CD4-positive, alpha-beta T cell treated with Interleukin-4 for 4 hours (primary cell): ENCODE measurements around the gene SNED1.
"Not testable (repeated sequence)": the region's sequence is repeated elsewhere in the genome, so short reads cannot be mapped to it uniquely, and the experiment has no call there.

Experiments
- DNase-seq: peaks from one replicate; pipeline ENCODE4 v3.0.0-alpha.2; 2020

SNED1 gene

DNA sequence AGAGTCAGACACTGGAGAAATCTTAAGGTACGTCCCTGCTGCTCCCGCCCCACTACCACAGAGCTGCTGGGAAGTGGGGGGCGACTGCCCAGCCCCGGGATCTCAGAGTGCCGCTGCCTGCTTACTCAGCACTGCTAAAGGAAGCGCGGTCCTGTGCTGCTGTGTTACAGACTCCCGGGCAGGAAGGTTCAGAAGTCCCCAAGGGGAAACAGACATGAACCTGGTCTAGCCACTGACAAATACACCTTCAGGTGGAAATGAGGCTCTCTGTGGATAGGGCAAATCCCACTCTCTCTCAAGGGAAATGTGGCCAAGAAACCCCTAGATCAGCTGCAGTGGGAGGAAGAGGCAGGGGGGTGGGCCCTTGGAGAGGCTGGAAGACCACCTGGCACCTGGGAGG lies 90.0 kb downstream of the SNED1 start:
- no peak for DNase-seq

DNA sequence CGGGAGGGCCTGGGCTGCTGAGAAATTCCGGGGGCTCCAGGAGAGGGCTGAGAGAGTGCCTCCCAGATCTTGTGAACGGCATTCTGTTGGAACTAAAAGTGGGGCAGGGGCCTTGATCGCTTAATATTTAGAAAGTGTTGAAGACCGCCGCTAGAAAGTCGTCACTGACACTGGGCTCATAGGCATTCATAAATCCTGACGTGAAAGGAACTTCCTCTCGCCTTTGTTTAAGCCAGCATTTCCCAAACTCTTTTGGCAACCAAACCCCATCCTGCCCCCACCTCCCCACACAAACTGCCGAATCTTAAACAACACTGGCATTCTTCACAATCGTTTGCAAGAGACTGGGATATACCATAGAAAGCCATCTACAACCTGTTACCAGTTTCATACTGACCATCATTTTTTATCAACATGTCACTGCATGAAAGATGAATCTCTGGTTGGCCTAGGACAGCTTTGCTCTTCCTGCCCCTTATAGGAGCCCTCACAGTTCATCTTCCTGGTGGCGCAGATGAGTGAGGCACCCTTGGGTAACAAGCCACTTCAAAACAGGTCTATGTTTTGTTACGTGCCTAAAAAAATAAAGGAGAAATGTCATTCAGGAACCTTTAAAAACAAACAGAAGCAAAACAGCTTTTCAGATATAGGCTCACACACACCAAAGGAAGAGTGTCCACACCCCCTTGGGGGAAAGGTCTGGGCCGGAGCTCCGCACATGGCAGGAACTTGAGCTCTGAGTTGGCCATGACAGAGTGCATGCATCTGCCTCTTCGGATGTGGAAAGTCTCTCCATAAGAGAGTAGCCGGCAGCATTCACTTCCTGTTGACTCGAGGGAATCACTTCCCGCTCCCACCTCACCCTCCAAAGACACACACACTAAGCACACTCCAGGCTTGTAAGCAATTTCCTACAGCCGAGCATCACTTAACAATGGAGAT lies 90.6 kb downstream of the SNED1 start:
- no peak for DNase-seq

DNA sequence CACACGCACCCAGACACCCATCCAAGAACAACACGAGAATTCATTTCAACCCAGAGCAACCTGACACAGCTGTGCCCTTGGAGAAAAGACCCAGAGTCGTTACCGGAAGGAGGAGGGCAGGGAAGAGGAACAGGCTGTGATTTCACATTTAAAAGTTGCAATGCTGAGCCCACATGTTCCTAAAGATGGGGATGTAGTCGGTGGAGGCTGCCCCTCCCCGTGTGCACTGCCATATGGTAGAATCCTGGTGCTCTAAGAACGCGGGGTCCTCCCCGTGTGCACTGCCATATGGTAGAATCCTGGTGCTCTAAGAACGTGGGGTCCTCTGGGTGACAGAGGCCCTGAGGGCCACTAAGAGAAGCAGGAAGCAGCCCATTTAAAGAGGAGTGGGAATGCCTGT lies 92.8 kb downstream of the SNED1 start:
- DNase-seq = no peak

DNA sequence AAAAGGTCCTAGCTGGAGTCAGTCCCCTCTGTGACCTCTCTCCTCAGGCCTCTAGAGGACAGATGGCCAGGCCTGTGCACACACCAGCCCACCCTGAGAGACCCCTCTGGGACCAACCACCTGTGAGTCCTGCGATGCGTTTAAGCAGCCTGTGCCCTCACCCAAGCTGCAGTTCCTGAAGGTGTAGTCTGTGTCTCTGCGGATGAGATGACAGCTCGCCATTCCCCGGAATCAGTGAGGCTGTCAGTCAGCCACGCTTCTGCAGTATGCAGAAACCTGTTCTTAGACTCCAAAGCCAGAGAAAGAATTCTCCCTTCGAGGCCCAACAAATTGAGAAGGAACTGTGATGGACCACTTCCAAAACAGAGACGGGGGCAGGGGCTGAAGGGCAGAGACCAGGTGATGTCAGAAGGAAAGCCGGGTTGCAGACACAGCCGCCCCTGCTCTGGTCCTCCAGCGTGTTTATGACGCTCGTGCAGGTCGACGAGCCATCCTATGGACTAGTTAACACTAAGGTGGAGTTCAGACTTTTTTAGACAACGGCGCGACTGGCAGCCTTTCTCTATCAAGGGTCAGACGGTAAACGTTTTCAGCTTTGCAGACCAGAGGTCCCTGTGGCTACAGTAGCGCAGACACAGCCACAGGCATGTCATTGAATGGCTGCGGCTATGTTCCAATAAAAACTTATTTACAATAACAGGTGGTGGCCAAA lies 93.5 kb downstream of the SNED1 start:
- no peak for DNase-seq

DNA sequence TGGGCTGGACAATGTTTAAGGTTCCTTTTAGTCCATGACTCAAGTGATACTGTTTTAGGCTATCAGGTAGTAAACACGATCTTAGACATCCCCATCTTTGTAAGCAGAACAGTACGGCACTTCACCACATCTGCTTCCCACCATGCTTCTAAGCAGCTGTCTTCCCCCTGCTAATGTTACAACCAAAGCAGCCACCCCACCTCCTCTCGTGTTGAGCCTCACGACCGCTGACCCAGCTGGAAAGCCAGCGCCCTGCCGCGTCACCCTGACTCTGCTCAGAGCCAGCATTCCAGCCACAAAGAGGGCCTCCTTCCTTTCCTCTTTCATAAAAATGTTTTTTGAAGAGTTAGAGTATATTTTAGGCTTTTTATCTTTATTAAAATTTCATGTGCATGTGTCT lies 94.3 kb downstream of the SNED1 start:
- no peak for DNase-seq

DNA sequence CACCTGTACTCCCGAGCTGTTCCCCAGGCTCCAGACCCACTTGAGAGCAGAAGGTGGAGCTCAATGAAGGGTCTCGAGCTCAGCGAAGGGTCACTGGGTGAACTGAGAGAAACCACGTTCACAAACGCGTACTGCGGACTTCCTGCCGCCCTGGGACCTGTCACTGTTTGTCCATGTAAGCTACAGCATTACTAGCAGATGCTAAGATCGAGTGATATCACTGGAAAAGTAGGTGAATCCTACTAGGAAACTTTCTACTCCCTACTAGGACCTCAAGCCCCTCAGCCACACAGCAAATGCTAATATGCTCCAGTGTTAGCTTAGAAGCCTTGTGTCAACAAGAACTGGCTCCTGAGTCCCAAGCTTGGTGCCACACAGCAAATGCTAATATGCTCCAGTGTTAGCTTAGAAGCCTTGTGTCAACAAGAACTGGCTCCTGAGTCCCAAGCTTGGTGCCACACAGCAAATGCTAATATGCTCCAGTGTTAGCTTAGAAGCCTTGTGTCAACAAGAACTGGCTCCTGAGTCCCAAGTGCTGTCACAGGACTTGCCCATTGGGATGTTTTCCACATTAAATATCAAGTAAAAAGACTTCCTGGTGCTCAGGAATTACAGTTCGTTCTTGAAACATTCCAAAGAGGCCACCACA lies 94.8 kb downstream of the SNED1 start:
- DNase-seq = not testable (repeated sequence)

DNA sequence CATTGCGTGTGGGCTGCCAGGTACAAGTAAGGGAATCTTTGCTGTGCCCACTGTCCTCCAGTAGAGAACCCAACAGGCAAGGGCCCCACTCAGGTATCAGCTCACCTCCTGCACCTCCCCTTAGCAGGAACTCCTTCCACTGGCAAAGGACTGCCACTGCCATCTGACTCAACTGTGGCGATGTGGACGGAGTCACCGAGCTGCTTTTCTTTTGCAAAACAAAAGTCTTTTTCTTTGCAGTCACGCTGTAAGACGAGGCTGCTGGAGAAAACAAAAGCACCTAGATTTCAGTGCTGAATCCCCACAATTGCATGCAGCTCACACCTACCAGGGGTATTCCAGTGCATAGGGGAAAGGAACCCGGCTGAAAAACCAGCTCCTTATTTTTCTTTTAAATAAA lies 95.8 kb downstream of the SNED1 start:
- DNase-seq = no peak

DNA sequence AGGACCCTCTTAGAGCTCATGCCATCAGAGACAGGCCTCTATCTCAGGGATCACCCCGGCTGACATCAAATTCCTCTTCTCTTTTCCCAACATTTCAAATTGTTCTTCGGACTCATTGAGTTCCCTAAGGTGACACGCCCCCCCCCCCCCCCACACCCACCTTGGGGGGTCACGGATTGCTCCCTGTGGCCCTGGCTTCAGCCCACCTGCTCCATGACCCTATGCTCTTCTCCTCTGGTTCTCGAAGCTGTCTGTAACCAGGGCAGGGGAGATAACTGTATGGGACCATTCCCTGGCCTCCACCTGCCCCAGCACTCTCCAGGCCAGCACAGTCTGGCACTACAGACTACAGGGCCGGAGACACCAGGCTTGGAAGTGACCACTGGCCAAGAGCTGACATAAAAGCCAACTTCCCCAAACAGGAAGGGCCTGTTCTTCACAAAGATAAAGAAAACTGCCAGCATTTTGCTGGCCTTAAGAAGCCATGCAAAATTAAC lies 96.6 kb downstream of the SNED1 start:
- no peak for DNase-seq

DNA sequence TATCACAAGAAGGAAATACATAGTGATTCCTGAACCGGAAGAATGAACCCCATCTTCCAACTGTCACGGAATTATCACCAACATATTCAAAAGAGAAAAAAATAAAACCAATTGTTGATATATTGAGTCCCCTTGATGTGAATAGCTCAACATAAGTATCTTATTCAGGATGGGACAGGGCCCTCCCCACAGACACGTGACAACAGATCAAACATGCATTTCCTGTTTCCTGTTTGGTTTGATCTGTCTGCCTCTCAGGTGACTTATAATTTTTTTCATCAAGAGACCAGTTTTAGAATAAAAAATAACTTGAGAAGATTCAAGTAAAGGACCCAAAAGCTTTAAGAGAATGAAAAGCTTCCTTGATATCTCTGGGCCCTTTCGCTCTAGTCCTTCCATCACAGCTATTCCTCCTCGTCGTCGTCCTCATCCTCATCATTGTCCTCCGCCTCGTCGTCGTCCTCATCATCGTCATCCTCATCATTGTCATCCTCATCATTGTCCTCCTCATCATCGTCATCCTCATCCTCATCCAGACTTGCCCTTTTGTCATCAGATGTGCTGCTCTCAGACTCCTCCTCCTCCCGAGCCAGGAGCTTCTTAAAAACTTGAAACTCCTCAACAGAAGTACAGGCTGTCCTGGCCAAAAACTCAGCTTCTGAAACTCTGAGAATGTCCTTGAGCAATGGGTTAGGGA lies 97.3 kb downstream of the SNED1 start:
- peak; percentile 78 for DNase-seq

DNA sequence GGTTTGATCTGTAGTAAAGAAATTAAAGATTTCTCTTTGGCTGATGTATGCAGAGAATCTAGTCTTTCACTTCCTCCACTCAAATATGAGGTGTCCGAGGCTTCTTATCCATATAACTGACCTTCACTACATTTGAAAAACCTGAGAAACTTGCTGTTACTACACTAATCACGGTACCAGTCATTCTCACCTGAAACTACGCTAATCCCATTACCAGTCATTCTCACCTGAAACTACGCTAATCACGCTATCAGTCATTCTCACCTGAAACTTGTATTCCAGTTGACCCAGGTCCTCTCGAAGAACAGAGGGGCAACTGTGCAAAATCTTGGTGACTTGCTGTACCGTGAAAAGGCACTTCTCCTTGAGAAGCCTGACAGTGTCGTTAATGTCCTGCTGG lies 98.6 kb downstream of the SNED1 start:
- no peak for DNase-seq

DNA sequence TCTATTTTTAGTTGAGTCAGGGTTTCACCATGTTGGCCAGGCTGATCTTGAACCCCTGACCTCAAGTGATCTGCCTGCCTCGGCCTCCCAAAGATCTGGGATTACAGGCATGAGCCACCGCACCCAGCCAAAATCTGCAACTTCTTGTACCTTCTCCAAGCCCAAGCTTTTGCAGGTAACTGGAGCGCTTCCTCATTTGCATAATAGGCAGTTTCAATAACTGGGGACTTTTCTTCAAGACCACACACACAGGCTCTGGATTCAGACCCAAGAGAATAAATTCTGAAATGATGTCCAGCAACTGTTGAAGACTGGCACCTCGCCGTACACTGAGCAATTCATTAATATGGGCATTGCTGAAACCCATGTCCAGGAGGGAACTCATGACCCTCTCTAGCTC lies 100.8 kb downstream of the SNED1 start:
- no peak for DNase-seq

DNA sequence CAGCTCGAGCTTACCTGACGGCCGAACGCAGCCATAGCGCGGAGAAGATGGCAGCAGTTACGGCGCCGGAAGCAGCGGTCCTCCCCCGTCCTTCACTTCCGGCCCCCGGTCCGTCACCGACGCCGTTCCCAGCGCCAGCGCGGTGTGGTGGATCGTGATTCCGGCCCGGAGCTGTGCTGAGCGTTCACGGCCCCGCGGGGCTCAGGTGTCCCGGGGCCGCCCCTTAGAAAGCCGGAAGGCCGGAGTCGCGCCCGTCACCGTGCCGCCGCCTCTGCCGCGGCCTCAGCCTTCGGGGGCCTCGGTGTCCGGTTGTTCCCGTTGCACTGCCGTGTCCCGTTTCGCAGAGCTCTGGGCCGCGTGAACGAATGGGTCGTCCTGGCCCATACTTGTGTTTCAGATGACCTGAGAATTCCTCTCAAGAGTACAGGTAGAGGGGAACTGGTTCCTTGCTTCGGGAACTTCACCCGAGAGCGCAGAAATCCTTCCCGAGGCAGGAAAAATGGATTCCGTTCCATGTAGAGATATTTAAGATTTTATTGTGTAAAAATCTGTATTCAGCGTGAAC lies 103.9 kb downstream of the SNED1 start, which contains the start of gene MTERF4:
TSS of gene MTERF4 (minus strand) at position 49 of the 565 bp plus-strand sequence. CDS start at position 35, 14 bp downstream.
- DNase-seq = peak; percentile 86

DNA sequence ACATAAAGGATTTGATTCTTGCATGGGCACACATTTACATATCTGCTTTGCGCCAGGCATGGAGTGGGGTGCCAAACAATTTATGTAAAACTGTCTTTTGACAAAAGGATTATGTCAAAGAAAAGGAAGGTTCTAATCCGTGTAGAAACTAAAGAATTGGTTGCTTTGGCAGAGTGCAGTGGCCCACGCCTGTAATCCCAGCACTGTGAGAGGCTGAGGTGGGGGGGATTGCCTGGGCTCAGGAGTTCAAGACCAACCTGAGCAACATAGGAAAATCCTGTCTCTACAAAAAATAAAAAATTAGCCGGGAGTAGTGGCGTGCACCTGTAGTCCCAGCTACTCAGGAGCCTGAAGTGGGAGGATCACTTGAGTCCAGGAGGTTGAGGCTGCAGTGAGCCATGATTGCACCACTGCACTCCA lies 104.8 kb downstream of the SNED1 start:
- no peak for DNase-seq

DNA sequence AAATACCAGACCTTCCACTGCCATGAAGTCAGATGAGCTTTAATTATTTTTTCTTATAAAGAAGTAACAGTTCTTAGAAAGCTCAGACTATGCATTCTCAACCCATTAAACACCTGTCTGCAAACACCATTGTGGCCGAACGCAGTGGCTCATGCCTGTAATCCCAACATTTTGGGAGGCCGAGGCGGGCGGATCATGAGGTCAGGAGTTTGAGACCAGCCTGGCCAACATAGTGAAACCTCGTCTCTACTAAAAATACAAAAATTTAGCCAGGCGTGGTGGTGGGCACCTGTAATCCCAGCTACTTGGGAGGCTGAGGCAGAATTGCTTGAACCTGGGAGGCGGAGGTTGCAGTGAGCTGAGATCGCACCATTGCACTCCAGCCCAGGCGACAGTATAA lies 106.2 kb downstream of the SNED1 start:
- not testable (repeated sequence) for DNase-seq

DNA sequence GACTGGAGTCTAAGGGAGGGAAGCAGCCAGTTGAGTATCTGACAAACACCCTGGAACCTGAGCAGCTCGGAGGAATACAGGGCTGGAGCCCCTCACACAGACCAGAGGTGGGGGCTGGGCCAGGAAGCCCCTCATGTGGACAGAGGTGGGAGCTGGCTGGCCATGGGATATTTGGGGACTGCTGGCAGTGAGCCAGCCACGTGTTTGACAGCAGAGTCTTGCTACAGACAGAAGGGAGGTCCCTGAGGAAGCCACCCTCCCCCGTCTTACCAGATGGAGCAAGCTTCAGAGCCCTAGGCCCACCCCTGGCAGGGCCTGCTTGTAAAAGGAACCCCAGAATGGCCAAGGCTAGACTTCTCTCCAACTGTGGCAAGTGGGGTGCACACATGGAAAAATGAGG lies 107.2 kb downstream of the SNED1 start:
- DNase-seq = no peak

DNA sequence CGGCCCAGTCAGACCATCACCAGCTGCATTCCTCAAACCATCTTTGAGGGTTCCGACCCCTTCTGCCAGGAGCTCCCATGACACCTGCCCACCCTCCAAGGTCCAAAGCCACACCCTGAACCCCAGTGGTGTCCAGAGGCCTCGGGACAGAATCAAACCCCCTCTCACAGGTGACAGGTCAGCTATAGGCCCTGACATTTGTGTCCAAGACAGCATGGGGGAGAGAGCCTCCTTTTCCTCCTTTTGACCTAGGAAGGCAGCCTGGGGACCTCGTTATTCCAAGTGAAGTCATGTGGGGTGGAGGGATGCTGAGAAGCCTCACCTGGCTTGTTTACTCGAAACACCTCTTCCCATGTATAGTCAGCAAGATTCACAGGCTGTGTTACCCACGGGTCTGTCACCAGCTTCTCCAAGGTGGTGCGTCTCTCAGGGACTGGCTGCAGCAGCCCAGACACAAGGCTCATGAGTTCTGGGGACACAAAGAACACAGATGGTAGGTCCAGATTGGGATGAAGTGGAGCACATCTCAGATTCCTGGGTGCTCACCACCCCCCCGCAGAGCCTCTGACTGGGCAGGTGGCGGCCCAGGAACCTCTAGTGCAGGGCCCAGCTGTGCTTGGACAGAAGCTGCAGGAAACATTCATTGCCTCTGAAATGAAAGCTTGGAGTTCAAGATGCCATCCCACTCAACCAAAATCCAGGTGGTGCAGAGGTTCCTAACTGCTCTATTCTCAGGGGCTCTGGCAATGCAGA lies 108.8 kb downstream of the SNED1 start:
- no peak for DNase-seq

DNA sequence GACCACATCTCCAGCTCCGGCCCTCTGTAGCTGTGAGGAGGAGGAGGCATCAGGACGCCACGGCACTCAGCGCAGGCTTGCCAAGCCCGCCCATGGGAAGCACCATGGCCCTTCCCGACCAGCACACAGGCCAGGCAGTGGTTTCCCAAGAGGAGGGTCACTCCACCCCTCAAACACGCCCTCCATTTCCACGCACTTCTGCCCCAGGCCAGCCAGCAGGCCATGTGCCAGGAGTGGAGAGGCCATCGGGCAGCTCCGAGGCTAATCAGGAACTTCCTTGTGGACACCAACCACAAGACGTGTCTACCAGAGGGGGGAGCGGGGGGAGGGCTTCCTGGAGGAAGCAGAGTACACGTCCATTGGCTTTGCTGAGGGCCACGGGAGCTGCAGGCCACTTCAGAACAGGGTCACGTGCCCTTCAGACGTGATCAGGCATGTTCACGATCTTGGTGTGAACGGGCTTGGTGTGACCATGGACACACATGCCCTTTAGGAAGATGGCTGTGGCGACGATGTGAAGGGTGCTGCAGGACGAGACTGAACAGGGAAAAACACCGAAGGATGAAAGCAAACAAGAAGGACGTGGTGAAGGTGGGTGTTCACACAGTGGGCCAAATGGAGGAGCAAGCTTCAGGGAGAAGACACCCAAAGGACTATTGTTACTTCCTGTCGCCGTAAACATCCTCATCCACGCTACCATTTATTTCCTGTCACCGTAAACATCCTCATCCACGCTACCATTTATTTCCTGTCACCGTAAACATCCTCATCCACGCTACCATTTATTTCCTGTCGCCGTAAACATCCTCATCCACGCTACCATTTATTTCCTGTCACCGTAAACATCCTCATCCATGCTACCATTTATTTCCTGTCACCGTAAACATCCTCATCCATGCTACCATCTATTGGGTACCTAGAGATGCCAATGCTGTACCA lies 110.1 kb downstream of the SNED1 start:
- DNase-seq = peak; percentile 53

DNA sequence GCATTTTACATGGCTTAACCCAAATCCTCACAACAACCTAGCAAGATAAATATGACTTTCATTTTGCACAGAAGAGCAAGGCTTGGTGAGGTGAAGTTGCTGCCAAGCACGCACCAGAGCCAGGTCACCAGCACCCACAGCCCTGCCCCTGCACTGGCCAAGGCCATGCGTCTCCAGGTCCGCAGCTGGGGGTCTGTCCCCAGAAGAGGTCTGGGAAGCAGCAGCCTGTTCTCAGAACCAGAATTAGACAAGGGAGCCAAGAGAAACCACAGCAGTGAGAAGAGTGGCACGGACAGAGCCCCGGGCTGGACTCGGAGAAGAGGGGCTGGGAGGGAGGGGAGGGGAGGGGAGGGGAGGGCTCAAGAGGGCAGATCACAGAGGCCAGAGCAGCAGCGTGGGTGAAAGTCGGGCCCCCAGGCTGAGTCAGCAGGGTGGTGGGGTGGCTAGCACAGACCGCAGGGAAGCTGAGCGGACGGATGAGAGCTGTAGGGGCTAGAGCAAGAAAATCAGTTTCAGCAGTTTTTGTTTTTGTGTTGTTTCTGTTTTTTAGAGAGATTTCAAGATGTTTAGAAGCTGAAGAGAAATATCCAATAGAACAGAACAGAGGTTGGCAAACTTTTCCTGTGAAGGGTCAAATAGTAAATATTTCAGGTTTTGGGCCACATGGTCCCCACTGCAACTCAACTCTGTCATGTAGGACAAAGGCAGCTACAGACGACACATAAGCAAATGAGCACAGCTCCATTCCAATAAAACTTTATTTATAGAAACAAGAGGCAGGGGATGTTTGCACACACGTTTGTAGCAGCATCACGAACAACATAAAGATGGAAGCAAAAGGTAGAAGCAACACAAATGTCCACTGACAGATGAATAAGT lies 111.0 kb downstream of the SNED1 start:
- DNase-seq = peak; percentile 42

DNA sequence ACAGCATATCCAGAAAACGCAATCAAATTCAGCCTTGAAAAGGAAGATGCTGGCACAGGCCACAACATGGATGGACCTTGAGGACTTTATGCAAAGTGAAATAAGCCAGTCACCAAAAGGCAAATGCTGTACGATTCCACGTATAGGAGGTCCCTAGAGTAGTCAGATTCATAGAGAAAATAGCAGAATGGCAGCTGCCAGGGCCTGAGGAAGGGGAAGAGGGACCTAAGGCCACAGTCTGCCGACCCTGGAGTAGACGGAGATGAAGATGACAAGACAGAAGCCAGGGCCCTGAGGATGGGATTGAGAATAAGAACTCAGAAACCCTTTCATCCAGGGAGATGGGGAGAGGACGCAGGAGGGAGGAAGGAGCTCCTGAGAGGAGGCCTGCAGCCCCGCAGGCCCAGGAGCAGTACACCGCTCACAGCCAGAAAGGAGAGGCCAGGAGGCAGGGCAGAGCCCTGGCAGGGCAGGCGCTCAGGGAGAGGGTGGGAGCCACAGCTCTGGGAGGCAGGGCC lies 111.7 kb downstream of the SNED1 start:
- no peak for DNase-seq
